Type B pancreatic cell (in vitro differentiated cells): ENCODE data around the gene HLA-DMA. TPM values are rescaled to one million over a fixed set of nuclear protein-coding genes. Genes with fewer than 3 reads are reported as not detected.
A peak's percentile ranks its signal among the peaks of the same experiment; 100 is the strongest.

Source experiments
- DNase-seq: peaks from one replicate; pipeline ENCODE4 v3.0.0; 2021; ENCODE audit warnings: mixed read lengths; ENCODE audit not compliant: unreplicated experiment; ENCODE audit errors: extremely low spot score
- H3K27ac Mint-ChIP-seq: 2 replicates; pipeline ENCODE4 v1.8.0; 2021; ENCODE audit warnings: mild to moderate bottlenecking, mixed read lengths
- H3K27me3 Mint-ChIP-seq: 2 replicates; pipeline ENCODE4 v1.8.0; 2021; ENCODE audit warnings: mixed read lengths
- H3K36me3 Mint-ChIP-seq: 2 replicates; pipeline ENCODE4 v1.8.0; 2021; ENCODE audit warnings: mixed read lengths
- H3K4me1 Mint-ChIP-seq: one replicate; pipeline ENCODE4 v1.8.0; 2021; ENCODE audit warnings: mixed read lengths; ENCODE audit not compliant: unreplicated experiment
- H3K4me3 Mint-ChIP-seq: 2 replicates; pipeline ENCODE4 v1.8.0; 2021; ENCODE audit warnings: mild to moderate bottlenecking, mixed read lengths
- H3K9me3 Mint-ChIP-seq: 2 replicates; pipeline ENCODE4 v1.8.0; 2021; ENCODE audit warnings: mixed read lengths
- long read RNA-seq: library from polyadenylated mRNA; unstranded; transcript quantifications from one replicate; pipeline ENCODE4 v2.0.0, GENCODE V29; 2020
- total RNA-seq: library from RNA; stranded (reverse); gene quantifications from 2 replicates; pipeline ENCODE4 v1.2.1, GENCODE V29; 2021; ENCODE audit warnings: low replicate concordance
- TF ChIP-seq, protein P1 (sequence below): fragments of 200-600 bp; sonication (generic); conservative IDR thresholded peaks from 2 replicates; pipeline ENCODE4 v1.5.0; 2021; ENCODE audit warnings: antibody characterized with exemption, mild to moderate bottlenecking

The HLA-DMA gene
- 1.5 and 2.0 TPM in 2 replicates for total RNA-seq
- long read RNA-seq, partial matches to known transcripts = 0 of 1 reads
- long read RNA-seq, other reads (novel, unspliced or antisense) = 0 of 1 reads

DNA sequence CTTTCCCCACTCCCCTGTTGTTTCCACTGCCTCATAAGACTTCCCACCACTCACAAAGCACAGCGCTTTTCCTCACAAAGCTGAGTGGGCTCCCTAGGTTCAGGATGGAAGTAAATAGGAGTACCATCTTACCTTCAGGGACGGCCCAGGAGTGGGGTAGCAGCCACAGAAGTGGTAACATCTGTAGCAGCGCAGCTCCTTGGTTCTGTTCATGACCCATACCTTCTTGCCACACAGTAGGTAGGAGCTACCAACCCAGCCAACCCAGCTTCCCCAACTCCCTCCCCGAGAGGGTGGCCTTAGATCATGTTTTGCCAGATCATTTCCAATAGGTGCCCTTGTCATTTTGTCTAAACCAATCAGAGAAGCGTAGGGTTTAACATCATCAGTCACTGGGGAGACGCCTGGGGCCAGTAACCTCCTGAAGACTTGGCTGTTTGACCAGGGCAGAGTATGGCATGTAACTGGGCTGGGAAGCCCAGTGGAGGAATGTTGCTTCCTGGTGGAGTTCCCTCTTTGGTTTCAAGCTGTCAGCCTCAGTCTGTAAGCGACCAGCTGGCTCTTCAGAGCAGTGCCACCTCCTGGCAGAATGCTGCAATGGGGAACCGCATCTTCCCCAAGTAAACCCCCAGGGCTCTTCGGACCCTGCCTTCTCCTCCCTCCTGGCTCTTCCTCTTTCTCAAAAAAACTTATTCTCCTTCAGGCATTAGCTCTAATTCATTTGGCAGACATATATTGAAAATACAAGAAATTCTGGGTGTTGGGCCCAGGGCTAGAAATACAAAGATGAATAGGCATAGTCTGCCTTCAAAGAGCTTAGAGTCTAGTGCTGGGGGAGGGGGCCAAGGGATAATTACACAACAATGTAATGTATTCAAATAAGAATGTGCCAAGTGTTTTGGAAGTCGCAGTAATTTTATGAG, at the start of gene HLA-DMA:
Gene HLA-DMA (minus strand): TSS at position 281 of the 923 bp plus-strand sequence. CDS start 61 bp downstream, at position 220.
- Mint-ChIP-seq H3K27ac (no peak within 1 kb of the TSS), H3K4me3 (no peak within 1 kb of the TSS), H3K9me3 (no peaks in the 10 kb centered on the region), H3K4me1 (peaks cover 12% of the 10 kb centered on the region), H3K36me3 (no peaks in the 10 kb centered on the region), H3K27me3 (peaks cover 10% of the 10 kb centered on the region)
- TF ChIP-seq, protein P1, sequence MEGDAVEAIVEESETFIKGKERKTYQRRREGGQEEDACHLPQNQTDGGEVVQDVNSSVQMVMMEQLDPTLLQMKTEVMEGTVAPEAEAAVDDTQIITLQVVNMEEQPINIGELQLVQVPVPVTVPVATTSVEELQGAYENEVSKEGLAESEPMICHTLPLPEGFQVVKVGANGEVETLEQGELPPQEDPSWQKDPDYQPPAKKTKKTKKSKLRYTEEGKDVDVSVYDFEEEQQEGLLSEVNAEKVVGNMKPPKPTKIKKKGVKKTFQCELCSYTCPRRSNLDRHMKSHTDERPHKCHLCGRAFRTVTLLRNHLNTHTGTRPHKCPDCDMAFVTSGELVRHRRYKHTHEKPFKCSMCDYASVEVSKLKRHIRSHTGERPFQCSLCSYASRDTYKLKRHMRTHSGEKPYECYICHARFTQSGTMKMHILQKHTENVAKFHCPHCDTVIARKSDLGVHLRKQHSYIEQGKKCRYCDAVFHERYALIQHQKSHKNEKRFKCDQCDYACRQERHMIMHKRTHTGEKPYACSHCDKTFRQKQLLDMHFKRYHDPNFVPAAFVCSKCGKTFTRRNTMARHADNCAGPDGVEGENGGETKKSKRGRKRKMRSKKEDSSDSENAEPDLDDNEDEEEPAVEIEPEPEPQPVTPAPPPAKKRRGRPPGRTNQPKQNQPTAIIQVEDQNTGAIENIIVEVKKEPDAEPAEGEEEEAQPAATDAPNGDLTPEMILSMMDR = peak; percentile 76
- DNase-seq = no peak

DNA sequence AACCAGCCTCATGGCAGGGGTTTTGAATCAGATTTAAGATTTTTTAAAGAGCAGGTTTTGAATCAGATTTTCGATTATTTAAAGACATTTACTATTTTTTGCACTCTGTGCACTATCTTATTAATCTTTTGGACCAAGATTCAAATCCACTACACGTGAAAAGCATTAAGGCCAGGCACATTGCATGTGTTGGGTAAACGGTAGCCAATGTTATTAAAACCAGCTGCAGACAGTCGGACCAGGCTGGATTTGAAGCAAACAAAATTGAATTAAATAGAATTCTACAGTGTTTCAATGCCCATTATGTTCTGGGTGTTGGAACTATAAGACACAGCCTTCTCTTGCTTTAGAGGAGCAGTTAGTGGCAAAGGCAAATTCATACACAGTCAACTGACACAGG, 48.8 kb upstream of the HLA-DMA start:
- H3K4me1 Mint-ChIP-seq = no peaks in the 10 kb centered on the region
- H3K9me3 Mint-ChIP-seq = no peaks in the 10 kb centered on the region
- H3K27me3 Mint-ChIP-seq = peaks cover 46% of the 10 kb centered on the region
- DNase-seq = no peak
- no peak overlapping the region for H3K4me3 Mint-ChIP-seq
- TF ChIP-seq, protein P1 = no peak
- H3K36me3 Mint-ChIP-seq = no peaks in the 10 kb centered on the region
- no peak overlapping the region for H3K27ac Mint-ChIP-seq

DNA sequence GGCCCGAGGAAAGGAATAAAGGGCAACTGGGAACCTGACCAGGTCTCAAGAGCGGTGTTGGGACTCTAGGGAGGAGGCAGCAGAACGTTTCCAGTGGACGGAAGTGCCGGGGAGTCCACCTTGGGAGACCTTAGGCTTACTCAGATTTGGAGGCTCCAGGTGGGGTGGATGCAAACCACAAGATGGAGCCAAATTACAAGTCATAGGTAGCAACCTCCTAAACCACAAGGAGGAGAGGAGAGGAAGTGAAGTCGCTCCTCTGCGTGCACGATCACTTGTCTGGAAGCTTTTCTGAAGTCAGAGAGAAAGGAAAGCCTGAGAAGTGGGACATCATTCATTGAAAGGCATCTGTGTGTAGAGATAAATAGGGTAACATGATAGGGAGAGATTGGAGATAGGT, 47.2 kb upstream of the HLA-DMA start:
- Mint-ChIP-seq H3K36me3 (no peaks in the 10 kb centered on the region), H3K4me3 (no peak overlapping the region), H3K9me3 (no peaks in the 10 kb centered on the region), H3K27me3 (peaks cover 55% of the 10 kb centered on the region), H3K4me1 (no peaks in the 10 kb centered on the region), H3K27ac (no peak overlapping the region)
- TF ChIP-seq, protein P1 = peak; percentile 35
- DNase-seq = no peak

DNA sequence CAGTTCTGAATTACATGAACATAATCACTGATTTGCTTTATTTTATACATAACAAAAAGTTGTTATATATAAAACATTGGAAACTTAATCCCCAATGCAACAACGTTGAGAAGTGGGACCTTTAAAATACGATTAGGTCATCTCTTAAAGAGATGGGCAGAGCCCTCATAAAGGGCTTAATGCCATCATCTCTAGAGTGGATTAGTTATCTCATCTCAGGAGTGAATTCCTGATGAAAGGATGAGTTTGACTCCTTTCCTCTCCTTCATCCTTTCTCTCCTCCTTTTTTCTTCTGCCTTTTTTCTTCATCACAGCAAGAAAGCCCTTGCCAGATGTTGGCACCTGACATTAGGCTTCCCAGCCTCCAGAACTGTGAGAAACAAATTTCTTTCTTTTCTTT, 42.6 kb upstream of the HLA-DMA start:
- H3K4me1 Mint-ChIP-seq = no peaks in the 10 kb centered on the region
- H3K4me3 Mint-ChIP-seq = no peak overlapping the region
- no peak overlapping the region for H3K27ac Mint-ChIP-seq
- H3K9me3 Mint-ChIP-seq = no peaks in the 10 kb centered on the region
- no peaks in the 10 kb centered on the region for H3K36me3 Mint-ChIP-seq
- no peak for DNase-seq
- H3K27me3 Mint-ChIP-seq = peaks cover 40% of the 10 kb centered on the region
- TF ChIP-seq, protein P1 = no peak

DNA sequence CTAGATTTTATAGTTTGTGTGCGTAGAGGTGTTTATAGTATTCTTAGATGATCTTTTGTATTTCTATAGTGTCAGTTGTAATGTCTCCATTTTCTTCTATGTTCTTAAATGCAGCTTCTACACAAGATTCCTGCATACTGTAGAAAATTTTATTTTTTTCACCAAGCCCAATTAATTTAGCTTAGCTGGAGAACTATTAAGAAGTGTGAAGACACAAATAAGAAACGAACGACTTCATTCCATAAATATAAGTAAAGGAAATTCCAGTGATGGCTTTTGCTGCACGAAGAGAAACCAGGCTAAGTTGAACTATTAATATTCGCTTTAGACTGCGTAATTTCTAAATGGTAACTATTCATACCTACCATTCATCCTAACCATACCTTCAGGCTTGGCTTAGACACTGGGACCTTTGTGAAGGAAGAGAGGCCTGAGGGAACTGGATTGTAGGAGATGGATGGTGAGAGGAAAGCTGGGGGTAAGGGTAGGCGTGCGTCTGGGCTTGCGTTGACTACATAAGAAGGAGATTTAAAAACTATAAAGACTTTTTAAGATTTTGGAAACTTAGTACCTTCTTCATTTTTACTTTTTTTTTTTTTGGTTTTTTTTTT, 40.6 kb upstream of the HLA-DMA start:
- Mint-ChIP-seq H3K27me3 (peaks cover 31% of the 10 kb centered on the region), H3K27ac (no peak overlapping the region), H3K4me3 (no peak overlapping the region), H3K4me1 (no peaks in the 10 kb centered on the region), H3K36me3 (no peaks in the 10 kb centered on the region), H3K9me3 (no peaks in the 10 kb centered on the region)
- TF ChIP-seq, protein P1 = no peak
- no peak for DNase-seq
